SW 1271 (cell line): Measurements from ENCODE around the gene VOPP1.

Experiments used
- DNase-seq, 2 experiments: peaks; one replicate each; lab custom pipeline; 2025; lab: John Stamatoyannopoulos, UW

Gene VOPP1

DNA sequence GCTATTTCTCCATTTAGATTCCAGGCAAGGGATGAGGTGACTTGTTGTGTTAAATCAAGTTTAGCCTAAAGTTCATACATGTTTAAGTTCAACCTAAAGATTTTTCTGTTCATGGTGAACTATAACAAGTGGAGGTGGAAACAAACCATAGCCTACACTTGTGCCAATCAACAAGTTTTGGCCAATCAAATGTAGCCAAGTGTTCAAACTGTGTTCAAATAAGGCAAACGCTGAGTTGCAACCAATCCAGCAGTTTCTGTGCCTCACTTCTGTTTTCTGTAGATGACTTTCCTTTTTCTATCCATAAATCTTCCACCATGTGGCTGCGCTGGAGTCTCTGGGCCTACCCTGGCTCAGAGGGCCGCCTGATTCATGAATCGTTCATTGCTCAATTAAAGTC, 4.5 kb upstream of the VOPP1 start:
- DNase-seq = no peak

DNA sequence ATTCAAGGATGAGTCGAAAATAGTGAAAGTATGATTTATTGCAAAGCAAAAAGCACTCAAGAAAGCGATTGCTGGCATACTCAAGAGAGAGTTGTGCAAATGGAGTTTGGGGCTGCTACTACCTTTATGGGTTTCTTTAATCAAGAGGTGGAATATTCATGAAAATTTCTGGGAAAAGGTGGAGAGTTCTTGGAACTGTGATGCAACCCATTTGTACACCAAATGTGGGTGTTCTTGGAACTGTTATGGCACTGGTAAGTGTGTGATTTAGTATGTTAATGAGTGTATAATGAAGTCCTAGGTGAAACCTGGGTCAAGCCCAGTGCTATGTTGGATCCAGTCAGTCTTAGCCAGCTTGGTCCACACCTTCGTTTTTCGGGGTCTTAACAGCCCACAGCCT, 3.4 kb upstream of the VOPP1 start:
- DNase-seq = no peak

DNA sequence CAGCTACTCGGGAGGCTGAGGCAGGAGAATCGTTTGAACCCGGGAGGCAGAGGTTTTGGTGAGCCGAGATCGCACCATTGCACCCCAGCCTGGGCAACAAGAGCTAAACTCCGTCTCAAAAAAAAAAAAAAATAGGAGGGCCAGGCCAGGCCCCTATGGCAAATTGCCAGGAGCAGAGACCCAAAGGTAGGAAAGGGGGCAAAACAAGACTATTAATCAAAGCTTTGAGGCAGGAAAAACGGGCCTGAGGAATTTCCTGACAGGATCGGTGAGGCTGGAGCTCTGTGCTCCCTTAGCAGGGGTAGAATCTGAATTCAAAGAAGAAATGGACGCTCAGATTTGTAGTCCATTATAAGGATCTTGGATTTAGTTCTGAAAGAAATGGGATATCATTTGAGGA, 2.8 kb upstream of the VOPP1 start:
- no peak for DNase-seq

DNA sequence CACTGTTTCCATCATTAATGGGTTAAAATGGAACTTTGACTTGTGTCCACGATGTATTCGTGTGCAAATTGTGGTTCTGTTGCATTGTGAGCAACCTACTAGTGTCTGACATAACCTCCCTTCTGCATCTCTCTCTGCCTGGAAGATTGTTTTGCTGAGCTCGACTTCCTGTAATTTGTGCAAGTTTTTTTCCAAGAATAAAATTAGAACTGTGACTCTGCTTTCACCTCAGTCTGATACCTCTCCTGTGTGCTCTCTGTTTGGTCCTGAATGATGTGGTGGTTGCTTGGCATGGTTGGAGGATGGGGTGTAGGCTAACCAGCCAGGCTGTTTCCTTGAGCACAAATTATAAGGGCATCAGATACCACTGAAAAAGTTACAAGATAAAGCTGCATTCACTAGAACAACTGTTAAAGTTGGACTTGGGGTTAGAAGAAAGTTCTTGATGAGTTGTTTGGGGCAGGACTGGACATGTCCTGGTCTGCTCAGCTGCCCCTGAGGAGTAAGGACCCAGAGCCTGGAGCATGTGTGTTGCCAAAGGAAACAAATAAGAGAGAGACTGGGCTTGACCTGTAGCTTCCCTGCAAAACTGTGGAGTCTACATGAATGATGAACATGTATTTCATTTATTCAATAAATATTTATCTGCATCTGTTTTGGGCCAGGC, 1.9 kb upstream of the VOPP1 start:
- no peak for DNase-seq

DNA sequence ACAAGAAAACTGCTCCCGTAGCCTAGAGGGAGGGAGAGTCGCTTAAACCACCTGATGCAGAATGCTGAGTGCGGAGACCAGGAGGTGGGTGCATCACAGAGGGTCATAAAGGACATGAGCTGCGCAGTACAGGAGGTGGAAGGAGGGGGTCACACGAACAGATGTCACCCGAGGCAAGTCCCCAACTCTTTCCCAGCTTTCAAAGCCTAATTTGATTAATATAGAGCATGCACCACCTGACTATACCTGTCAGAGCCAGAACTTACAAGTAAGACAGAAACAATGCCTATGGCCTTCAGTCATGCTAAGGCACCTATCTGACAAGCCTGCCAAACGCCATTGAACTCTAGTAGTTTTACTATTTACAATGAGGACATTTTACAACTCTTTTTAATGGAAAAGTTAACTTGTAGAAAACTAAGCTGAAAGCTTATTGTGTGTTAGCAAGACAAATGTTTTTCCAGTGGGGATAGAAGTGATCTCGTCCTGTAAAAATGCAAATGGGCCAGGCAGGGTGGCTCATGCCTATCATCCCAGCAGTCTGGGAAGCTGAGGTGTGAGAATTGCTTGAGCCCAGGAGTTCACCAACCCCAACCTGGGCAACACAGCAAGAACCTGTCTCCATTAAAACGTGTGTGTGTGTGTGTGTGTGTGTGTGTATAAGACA, 1.1 kb upstream of the VOPP1 start:
- DNase-seq = no peak

DNA sequence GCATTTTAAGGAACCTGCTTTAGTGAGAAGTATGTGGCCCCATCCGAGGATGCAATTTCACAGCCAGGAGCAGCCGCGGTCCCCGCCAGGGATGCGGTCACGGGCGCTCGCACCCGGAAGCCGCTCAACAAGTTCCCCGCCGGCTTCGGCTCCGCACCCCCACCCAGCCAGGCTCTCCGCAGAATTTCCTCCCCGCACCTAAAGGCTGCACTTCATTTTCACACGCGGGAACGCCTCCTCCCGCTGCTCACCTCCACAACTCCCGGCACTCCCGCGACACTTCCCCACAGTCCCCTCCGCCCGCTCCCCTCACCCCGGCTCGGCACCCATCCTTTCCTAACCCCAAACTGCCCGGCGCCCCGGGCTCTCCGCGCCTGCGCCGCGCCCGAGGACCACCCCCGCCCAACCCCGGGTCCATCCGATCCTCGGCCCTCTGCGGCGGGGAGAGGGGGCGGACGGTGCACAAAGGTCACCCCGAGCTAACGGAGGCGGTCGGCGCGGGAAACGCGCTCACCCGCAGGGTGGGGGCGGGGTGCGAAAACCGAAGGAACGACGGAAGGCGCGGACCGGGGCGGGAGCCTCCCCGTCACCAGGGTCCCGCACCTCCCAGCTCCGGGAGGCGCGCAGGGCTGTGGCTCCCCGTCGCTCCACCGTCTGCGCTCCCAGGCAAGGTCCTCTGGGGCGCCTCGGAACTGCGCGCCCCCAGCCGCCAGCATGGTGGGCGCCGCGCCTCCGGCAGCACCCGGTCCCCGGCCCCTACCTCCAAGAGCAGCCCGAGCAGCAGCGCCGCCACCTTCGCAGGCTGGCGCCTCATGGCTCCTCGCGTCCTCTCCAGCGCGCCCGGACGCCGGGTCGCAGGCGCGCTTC, 558 bp downstream of the VOPP1 start:
- DNase-seq = peak in 1 of 2 experiments; percentile 30

DNA sequence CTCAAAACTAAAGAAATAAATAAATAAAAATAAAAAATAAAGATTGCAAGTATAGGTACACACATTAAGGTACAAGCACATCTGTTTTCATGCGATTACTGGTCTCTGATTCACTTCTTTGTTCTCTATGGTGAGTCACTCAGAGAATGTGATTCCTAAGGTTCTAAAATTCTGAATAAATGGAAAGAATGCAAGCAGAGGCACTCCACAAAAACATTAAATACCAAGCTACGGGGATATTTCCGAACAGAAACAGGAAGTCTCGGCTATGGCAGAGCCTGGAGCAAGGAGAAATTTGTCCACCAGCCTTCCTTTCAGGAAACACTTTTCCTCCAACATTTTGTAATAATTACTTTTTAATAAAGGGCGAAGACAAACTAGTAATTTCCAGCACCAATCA, 1.4 kb downstream of the VOPP1 start:
- peak in 1 of 2 experiments; percentile 49 for DNase-seq

DNA sequence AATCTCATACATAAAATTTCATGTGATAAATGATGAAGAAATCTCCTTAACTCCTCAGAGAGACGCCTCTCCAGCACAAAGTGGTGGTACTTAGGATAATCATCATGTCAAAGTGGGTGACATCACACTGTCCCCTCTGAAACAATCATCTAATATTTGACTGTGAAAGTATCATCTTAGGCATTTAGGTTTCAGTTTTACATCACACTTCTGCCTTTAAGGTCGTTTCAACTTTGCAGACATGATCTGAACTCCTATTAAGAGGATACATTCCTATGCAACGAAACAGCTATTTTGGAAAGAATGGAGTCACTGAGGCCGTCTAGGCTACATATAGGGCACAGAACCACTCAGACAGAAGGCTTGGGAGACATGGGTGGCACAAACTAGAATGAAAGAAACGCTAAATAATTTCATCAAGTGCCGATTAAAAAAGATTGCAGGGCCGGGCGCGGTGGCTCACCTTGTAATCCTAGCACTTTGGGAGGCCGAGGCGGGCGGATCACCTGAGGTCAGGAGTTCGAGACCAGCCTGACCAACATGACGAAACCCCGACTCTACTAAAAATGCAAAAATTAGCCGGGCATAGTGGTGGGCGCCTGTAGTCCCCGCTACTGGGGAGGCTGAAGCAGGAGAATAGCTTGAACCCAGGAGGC, 2.0 kb downstream of the VOPP1 start:
- no peak for DNase-seq

DNA sequence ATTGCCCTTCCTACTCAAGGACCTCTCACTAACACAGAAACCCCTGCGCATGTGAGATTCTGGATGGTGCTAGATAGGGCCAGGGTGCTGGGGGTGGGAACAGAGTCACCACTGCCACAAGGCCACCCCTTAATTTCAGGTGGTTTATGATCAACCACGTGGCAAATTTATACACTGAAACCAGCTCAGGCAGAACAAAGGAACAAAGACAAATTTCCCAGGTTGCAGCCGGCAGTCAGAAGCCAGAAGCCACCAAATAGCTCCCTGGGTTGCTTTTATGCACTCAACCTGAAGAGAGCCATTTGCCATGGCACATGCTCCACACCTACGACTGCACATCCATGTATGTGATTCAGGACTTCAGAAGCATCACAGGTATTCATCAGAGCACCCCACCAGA, 2.5 kb downstream of the VOPP1 start:
- no peak for DNase-seq

DNA sequence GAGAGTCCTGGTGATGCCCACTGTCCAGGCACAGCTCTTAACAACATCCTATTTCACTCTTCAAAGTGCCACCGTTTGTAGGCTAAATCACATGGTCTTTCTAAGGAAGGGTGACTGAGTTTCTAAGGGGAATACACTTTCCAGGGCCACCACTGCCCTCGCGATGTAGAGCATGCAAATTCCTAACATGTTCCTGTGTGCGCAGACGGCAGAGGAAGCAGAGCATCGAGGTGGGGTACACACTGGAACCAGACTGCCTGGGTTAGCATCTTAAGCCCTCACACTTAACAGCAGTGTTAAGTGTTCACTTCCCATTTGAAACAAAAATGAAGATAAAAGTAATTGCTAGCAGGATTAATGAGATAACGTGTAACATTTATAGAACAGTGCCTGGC, 3.0 kb downstream of the VOPP1 start:
- no peak for DNase-seq

DNA sequence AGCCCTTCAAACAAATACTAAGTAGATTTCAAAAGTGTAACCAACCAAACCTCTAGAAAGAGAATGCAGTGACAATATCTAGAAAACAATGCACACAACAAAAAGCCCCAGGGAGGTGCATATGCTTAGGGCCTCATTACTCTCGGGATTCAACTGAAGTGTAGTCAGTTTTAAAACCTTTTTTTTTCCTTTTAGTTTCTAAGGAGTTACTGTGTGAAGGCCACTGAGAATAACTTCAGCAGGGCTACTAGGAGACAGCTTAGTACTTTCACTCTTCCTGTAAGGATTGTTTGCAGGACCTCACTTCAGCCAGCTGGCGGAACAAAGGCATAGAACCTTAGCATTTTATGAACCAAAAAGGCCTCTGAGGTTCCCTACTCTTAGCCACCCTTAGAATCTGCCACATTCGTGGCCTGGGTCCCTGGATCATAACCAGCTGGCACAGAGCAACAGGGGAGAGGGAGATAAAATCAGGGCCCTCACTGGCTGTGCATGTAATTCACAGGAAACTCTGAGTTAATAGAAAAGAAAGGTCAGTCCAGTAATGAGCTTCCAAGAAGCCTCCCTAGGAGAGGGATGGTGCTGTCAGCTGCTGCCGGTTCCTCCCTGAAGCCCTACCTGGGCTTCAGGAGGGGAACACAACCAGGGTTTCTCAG, 3.6 kb downstream of the VOPP1 start:
- peak in 1 of 2 experiments; percentile 7 for DNase-seq

DNA sequence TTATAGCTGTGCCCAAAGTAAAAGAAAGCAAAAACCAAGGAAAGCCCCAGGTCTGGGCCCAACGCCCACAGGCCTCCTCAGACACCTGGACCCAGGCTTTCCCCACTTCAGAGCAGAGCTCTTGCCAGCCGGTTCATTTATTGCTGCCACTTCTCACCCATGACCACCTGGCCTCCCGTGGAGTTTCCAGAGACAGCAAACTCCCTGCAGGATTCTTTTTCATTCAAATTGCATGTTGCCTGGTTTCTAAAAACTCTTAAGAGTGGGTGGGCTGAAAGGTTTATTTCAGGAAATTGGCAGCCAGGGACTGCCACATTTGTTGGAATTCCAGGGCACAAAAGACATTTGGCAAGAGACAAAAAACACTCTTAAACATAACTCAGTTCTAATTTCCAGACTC, 4.7 kb downstream of the VOPP1 start:
- DNase-seq = no peak

DNA sequence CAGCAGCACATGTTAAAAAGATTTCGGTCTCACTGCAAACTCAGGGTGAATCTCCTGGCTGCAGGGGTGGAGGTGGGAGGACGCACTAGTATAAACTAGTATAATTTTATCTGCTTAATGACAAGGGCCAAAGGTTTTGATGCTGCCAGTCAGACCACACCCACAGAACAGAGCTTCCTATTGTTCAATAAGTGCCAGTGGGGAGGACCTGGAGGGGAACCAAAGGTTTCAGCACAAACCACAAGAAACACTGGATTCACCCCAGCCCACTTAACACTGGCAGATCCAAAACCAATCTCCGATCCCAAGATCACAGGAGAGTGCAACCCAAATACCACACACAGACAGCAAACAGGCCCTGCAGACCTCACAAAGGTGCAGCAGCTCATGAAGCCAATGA, 6.6 kb downstream of the VOPP1 start:
- DNase-seq = no peak

DNA sequence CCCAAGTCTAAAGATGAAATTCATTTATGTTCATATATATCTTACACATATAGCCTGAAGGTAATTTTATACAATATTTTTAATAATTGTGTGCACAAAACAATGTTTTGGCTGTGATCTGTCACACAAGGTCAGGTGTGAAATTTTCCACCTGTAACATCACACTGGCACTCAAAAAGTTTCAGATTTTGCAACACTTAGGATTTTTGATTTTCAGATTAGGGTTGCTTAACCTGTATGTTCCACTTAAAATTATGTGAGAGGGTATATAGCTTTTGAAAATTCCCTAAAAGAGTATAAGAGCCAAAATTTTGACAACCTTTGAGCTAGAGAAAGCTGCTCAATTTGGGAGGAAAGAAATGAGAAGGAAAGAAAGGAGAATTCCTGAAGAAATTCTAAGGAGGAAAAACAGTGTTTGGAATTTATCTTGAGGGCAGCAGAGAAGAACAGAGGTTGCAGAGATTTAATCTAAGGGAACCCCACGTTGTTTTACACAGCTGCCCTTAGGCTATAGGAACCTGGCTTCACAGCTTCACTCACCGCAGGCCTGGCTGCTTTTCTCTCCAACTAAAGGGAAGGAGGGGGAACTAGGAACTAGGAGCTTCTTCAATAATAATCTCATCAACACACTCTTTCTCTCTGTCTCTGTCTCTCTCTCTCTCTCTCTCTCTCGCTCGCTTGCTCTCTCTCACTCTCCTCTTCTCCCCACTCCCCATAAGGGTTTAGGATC, 8.5 kb downstream of the VOPP1 start:
- no peak for DNase-seq

DNA sequence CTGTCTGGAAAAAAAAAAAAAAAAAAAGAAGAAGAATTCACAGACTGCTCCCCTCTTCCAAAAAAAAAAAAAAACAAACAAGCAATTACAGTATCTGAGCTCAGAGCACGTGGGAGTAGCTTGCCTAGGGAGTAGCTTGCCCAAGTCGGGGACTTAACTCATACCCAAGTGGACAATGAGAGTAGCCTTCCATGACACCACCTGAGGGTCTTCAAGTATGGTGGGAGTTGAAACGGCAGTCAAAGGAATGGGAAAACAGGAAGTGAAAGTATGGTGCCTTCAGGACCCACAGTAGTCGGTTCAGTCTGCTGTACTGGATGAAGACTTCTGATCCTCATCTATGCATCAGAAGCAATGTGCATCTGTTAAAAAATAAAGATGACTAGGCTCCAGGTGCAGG, 10.6 kb downstream of the VOPP1 start:
- no peak for DNase-seq

DNA sequence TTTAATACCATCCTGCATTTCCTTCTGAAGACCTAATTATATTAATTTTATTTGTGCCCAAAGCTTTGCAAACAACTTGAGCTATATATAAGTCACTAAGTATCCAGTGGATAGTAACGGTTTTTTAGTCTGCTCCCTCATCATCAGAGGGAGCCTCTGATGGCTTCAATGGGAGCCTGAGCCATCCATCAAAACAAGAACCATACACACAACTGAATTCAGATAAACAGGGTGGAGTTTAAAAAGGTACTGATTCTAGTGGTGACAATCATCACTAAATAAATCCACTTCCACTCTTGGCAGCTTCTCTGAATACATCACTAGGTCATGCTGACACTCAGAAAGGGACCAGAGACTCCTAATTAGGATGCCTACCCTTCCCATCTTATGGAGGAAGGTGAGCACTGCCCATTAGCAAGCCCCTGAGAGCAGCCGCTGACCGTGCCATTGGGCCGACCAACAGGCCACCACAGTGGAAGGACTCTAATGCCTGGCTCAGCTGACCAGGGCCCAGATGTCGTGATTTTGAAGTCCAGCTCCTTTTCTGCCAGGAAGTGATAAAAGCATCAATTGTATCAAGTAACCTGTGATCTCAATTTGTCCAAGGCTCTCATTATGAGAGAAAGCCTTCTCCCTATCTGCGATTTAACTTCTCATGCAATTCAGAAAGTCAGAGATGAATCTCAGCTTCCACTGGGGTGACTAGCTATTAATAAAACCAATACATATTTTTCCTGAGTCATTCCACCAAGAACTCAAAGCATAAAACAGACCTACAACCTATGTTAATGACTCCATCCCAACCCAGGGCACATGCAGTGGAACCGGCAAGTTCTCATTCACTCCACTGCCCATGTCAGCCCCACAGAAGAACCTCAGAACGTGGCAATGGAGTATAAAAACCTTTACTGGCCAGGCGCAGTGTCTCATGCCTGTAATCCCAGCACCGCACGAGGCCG, 13.1 kb downstream of the VOPP1 start:
- no peak for DNase-seq

DNA sequence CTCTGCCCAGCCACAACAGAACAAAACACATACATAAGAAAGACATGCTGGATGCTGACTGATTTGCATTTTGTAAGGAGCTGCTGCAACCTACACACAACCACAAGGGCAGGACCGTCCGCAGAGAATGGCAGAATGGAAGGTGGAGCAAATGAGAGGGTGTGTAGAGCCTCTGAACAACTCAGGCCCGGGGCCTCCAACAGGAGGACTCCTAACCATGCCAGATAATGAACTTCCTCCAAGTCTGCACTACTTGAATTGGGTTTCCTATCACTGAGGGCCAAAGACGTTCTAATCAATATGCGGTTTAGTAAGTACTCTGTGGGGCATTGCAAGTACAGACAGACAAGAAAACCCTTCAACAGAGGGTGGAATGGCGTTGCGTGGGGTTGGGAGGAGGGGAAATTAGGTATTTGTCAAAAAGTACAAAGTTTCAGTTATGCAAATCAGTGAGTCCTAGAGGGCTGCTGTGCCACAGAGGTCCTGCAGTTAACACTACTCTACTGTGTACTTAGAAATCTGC, 14.6 kb downstream of the VOPP1 start:
- no peak for DNase-seq

DNA sequence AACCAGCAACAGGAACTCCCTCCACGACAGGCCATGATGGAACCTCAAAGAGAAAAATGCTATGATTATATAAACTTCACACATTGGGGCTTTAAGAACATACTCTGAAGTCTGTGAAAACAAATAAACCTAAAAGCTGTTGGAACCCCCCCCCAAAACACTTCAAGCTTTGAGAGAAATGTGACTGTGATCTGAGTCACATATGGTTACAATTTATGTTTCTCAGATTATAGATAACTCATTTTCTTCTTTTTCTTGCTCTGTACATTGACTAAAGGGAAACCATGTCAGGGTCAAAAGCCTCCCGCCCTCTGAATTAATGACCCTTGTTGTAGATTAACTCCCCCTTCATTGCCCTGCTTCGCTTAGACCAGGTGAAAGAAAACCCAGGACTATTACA, 15.8 kb downstream of the VOPP1 start:
- DNase-seq = no peak

DNA sequence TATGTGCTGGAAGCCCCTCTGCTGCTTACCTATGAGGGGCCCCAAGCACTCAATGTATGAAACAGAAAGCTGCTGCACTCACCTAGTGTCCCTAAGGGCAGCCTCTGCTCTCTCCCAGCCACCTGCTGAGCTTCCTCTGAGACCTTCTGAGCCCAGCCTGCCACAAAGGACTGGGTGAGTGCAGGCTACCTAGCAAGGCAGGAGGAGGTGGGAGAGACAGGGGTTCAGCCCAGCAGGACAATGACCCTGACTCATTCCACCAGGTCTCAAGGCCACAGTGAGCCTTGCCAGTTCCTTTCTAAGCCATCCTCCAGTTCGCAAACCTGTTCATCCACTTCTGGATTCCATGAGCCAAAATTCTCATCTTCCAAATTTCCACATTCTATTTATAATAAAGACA, 16.3 kb downstream of the VOPP1 start:
- DNase-seq = no peak

DNA sequence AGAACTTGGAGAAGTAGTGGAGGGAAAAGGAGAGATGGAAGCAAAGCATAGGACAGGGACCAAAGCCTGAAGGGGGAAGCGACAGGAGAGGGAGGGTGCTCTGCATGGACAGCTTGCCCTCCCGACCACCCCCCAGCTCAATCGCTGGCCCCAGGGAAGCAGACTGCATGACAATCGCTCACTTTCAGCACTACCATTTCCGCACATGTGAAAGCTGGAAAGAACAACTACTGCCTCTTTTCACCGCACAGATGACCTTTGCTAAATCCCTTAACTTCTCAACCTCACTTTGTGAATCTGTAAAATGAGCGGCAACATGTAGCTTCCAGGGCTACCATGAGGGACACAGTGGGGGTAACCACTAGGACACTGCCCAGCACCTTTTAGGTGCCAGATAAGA, 17.1 kb downstream of the VOPP1 start:
- no peak for DNase-seq
